Chondrocyte (in vitro differentiated cells): Measurements from ENCODE around the gene LTBP2. TPM values are rescaled to one million over a fixed set of nuclear protein-coding genes. Genes with fewer than 3 reads are reported as not detected.
"Not testable (repeated sequence)": the region's sequence is repeated elsewhere in the genome, so short reads cannot be mapped to it uniquely, and the experiment has no call there.

Experiments used
- DNase-seq: peaks from one replicate; pipeline ENCODE4 v3.0.0; 2021; ENCODE audit warnings: mixed read lengths, low spot score
- H3K27ac Mint-ChIP-seq: one replicate; pipeline ENCODE4 v1.8.0; 2021; ENCODE audit warnings: mild to moderate bottlenecking, moderate library complexity, mixed read lengths; ENCODE audit not compliant: unreplicated experiment
- H3K27me3 Mint-ChIP-seq: 2 replicates; pipeline ENCODE4 v1.8.0; 2021; ENCODE audit warnings: low read depth, mixed read lengths
- H3K36me3 Mint-ChIP-seq: 2 replicates; pipeline ENCODE4 v1.8.0; 2021; ENCODE audit warnings: low read depth, mixed read lengths
- H3K4me1 Mint-ChIP-seq: 2 replicates; pipeline ENCODE4 v1.8.0; 2021; ENCODE audit warnings: low read depth, mild to moderate bottlenecking, mixed read lengths
- H3K4me3 Mint-ChIP-seq: one replicate; pipeline ENCODE4 v1.8.0; 2021; ENCODE audit warnings: mild to moderate bottlenecking, moderate library complexity, mixed read lengths; ENCODE audit not compliant: unreplicated experiment
- H3K9me3 Mint-ChIP-seq: 2 replicates; pipeline ENCODE4 v1.8.0; 2021; ENCODE audit warnings: low read depth, mixed read lengths
- CTCF ChIP-seq: fragments of 200-600 bp; sonication (generic); IDR thresholded peaks from 2 replicates; pipeline ENCODE4 v1.5.0; 2021; ENCODE audit warnings: antibody characterized with exemption, mild to moderate bottlenecking, moderate library complexity
- total RNA-seq: library from RNA; stranded (reverse); gene quantifications from 3 replicates; pipeline ENCODE4 v1.2.1, GENCODE V29; 2021

Gene LTBP2
- total RNA-seq, 1 donor from 2014 or later = 215 TPM

- H3K4me3 Mint-ChIP-seq = no peak overlapping the region
- H3K9me3 Mint-ChIP-seq = no peaks in the 10 kb centered on the region
- TF ChIP-seq CTCF = no peak
- no peaks in the 10 kb centered on the region for H3K27me3 Mint-ChIP-seq
- no peak overlapping the region for H3K27ac Mint-ChIP-seq
- H3K4me1 Mint-ChIP-seq = peaks cover 41% of the 10 kb centered on the region
- H3K36me3 Mint-ChIP-seq = peaks cover 29% of the 10 kb centered on the region
- peak; percentile 58 for DNase-seq
Measured at GRCh38 chr14:74542056-74542685, 69.9 kb downstream of the LTBP2 start.

DNA sequence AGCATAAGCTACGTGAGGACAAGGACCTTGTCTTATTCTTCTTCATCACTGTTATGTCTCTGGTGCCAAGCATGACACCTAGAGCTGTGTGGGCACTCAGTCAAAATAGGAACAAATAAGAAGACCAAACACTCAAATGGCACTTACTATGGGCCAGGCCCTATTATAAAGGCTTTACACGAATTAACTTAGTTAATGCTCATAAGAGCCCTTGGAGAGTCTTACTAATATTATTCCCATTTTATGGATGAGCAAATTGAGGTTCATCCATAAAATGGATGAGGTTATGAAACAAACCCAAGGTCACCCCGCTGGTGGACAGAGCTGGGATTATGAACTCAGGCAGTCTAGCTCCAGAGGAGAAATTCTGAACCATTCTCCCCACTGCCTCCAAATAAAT lies 70.8 kb downstream of the LTBP2 start:
- H3K4me3 Mint-ChIP-seq = no peak overlapping the region
- peaks cover 33% of the 10 kb centered on the region for H3K4me1 Mint-ChIP-seq
- no peak overlapping the region for H3K27ac Mint-ChIP-seq
- H3K9me3 Mint-ChIP-seq = no peaks in the 10 kb centered on the region
- peaks cover 28% of the 10 kb centered on the region for H3K36me3 Mint-ChIP-seq
- TF ChIP-seq CTCF = no peak
- DNase-seq = no peak
- no peaks in the 10 kb centered on the region for H3K27me3 Mint-ChIP-seq

DNA sequence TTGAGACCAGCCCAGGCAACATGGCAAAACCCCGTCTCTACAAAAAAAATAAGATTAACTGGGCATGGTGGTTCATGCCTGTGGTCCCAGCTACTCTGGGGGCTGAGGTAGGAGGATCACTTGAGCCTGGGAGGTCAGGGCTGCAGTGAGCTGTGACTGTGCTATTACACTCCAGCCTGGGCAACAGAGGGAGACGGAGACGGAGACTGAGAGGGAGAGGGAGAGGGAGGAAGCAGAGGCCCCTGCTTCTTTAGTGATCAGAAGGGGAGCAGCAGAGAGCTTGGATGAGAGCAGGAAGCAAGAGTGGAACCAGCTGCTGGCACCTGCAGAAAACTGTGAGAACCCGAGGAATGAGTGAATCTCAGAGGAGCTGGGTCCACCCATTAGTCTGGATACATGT lies 72.5 kb downstream of the LTBP2 start:
- no peaks in the 10 kb centered on the region for H3K9me3 Mint-ChIP-seq
- peak; percentile 24 for DNase-seq
- TF ChIP-seq CTCF = no peak
- H3K4me1 Mint-ChIP-seq = peaks cover 19% of the 10 kb centered on the region
- H3K4me3 Mint-ChIP-seq = no peak overlapping the region
- H3K27me3 Mint-ChIP-seq = no peaks in the 10 kb centered on the region
- H3K36me3 Mint-ChIP-seq = peaks cover 24% of the 10 kb centered on the region
- no peak overlapping the region for H3K27ac Mint-ChIP-seq

DNA sequence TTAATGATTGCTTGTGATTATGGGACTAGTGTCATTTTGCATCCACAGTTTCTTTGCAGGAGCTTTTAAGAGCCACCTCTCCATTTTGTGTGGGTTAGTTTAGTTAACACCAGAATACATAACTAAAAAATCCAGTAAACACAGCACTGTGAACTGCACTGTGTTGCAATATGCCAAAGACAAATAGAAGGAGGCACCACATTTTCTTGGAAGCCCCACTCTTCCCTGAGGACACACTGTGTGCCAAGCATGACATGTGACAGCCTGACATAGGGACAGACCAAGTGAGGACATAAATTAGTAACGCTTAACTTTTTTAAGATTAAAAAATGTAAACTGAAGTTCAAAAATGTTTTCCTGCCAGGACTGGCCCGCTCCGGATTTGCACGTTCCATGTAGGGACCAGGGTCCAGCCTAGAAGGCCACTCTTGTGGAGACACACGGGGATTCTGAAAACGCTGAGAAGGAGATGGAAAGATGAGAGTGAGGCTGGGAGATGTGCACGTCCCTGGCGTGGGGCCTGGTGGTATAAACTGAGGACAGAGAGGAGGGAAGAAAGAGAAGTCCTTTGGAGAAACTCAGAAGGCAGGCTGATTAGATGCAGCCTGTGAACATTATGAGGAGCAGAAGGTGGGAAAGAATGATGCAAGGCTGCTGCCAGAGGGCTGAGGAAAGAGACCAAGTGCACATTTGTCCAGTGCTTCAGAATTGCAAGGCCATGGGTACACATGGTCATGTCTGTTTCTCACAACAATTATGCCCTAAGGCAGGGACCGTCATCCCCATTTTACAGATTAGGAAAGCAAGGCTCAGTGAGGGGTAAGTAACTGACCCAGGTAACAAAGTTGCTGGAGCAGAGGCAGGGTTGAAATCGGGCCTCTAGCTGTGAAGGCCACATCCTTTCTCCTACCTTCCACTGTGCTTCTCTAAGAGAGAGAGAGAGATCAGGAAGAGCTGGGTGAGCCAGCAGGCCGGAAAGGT lies 73.3 kb downstream of the LTBP2 start:
- H3K27ac Mint-ChIP-seq = peak overlapping the region; percentile 29
- peak; percentile 38 for DNase-seq
- no peak for TF ChIP-seq CTCF
- peaks cover 15% of the 10 kb centered on the region for H3K4me1 Mint-ChIP-seq
- H3K27me3 Mint-ChIP-seq = no peaks in the 10 kb centered on the region
- H3K4me3 Mint-ChIP-seq = no peak overlapping the region
- no peaks in the 10 kb centered on the region for H3K9me3 Mint-ChIP-seq
- H3K36me3 Mint-ChIP-seq = peaks cover 26% of the 10 kb centered on the region

GRCh38 chr14:74536336-74536735 lies 75.7 kb downstream of the LTBP2 start:
- Mint-ChIP-seq H3K4me1 (peaks cover 23% of the 10 kb centered on the region), H3K27ac (peak overlapping the region; percentile 57), H3K36me3 (peaks cover 28% of the 10 kb centered on the region)
- H3K4me3 Mint-ChIP-seq, DNase-seq, H3K9me3 Mint-ChIP-seq, H3K27me3 Mint-ChIP-seq: not testable (repeated sequence)
